GM19328 (cell line): ENCODE data around the gene SEPTIN5.

Experiments used
- ATAC-seq: cut with Tn5 transposase; IDR thresholded peaks from one replicate; pipeline ENCODE4 v1.9.1; 2021; ENCODE audit warnings: mild to moderate bottlenecking, moderate library complexity; ENCODE audit not compliant: unreplicated experiment

The SEPTIN5 gene

DNA sequence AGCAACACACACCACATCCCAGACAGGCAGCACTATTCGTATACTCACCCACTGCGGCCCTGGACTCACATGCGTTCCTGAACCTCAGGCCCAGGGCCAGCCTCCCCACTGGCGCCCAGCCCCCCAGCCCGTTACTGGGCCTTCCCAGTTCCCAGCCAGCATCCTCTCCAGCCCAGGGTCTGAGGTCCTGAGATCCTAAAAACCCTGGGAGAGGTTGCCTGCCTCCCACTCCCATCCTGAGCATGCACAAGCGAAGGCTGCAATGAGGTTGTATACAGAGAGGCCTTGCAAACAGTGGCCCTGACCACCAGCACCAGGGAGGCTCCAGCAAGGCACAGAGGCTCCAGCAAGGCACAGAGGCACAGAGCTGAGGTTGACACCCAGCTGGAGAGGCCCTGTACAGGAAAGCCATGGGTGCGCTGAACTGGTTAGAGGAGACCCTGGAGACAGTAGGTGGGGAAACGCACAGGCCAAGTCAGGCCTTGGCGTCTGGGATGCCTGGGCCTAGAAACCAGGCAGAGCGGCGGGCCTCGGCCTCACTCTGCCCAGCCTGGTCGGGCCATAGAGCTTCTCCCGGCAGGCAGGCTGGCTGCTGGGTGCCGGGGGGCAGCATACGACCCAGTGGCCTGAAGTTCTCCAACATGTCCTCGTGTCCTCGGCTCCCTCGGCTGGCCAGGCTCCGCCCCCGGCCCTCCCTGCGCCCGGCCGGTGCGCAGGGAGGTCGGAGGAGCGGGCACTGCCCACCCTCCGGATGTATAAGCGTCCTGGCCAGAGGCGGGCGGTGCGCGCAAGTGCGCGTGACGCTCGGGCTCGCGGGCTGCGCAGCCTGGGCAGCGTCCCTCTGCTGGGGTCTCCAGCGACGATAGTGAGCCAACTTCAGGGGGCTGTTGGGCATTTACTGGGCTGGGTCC, 43.9 kb downstream of the SEPTIN5 start:
- no peak for ATAC-seq

DNA sequence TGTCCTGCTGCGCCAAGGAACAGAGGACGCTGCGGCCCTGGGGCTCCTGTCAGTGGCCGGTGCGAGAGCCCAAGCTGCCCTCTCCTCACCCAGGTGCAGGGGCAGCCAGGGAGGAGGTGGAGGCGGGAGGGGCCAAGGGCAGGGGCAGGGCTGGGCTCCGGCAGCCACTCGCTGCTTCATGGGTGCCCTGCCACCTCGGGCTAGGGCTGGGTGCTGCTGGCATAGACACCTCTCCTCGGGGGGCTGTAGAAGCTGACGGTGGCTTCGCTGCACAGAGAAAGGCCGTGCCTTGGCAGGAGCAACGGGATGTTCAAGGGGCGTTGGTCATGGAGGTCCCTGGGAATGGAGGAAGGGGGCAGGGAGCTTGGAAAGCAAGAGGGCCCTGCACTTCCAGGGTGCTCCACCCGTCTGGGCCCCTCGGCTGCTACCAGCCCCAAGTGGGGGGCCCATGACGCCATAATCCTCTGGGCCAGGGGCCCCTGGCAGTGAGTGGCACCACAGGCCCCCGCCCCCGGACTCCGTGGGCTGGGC, 44.7 kb downstream of the SEPTIN5 start:
- no peak for ATAC-seq

- no peak for ATAC-seq
Measured at GRCh38 chr22:19759427-19760057, 45.2 kb downstream of the SEPTIN5 start.

DNA sequence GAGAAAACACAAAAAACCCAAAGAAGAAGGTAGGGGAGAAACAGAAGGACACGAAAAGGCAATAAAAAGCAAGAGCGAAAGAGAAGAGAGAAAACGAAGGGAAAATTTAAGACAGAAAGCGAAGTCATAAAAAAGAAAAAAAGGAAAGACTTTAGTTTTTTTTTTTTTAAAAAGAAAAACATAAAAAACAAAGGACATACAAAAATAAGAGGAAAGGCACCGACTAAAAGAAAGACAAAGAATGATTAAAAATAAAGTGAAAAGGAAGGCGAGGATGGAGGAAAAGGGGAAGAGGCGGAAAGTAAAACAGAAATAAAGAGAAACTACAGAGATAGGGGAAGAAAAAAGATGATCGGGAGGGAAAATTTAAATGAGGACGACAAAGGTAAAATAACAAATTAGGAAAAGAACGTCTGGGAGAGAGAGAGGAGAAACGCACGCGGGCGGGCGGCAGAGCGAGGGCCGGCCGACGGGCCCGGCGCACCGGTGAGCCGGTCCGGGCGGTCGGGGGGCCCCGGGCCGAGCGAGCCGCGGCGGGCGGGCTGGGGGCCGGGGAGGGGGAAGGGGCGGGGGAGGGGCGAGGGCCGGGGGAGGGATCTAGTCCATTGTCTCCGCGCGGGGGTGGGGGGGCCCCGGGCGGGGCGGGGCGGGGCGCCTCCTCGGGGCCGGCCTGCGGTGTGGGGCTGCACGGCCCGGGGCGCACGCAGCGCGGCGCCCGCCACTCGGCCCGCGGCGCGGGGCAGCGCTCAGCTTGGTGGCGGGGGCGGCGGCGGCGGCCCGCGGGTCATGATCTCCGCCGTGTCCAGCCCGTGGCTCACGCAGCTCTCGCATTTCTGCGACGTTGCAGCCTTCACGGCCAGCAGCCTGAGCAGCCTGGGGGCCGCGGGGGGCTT, 46.0 kb downstream of the SEPTIN5 start, which contains the start of gene TBX1:
Gene TBX1, plus strand, starts transcription at position 721 of the 893 bp plus-strand sequence. Its CDS starts 66 bp downstream, at position 787.
- ATAC-seq: no peak

DNA sequence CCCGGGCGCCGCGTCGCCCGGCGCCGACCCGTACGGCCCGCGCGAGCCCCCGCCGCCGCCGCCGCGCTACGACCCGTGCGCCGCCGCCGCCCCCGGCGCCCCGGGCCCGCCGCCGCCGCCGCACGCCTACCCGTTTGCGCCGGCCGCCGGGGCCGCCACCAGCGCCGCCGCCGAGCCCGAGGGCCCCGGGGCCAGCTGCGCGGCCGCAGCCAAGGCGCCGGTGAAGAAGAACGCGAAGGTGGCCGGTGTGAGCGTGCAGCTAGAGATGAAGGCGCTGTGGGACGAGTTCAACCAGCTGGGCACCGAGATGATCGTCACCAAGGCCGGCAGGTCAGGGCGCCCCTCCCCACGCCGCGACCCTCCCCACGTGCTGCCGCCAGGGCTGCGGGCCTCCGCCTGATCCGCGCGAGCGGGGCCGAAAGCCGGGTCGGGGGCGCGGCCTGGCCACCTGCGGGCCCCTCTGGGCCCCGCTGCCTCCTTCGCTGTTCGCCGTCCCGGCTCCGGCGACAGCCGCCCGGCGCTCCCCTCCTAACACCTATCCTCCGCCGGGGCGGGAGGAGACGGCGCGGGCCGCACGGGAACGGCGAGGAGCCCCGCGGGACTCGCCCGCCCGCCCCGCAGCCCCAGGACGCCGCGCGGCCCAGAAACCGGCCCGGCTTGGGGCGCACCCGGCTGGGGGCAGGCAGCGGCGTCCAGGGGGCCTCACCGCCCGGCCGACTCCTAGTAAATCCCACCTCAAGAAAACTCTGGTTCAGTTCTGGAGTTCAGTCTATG, 46.8 kb downstream of the SEPTIN5 start:
- ATAC-seq: no peak

DNA sequence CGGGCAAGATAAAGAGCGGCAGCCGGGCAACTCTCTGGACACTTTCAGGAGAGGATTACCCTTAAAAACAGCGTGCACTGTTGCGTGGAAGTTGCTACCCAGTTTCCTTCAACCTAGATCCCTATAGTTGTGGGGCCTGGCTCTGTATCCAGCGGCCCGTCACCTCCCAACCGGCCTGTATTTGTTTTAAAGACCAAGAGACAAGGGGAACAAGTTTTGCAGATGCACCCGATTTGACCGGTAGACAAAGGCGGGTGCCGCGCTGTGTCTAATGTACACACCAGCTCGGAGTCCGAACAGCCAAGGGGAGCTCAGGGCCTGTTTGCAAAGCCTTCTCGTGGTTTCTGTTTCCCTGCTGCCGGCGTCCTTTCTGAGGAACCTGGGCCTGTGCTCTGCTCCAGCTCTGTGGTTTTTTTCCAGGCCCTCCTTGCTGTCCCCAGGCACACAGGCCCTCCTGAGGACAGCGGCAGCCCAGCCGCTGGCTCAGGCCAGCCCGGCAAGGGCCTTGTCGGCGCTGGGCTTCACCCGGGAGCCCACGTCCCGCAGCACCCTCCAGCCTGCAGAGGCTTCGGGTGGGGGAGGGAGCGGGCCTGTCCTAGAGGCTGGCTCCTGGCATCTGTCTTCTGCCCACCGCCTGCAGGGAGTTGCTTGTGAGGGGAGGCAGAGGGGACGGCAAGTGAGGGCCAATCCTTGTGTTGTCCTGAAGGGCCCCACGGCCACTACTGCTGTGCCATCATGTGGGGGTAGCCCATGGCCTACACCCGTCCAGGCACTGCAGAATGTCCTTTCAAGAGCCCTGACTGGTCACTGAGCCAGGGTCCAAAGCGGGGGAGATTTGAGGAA, 47.6 kb downstream of the SEPTIN5 start:
- ATAC-seq: no peak

- ATAC-seq: no peak
Measured at GRCh38 chr22:19762568-19763457, 48.5 kb downstream of the SEPTIN5 start.

- ATAC-seq: no peak
Measured at GRCh38 chr22:19763458-19764298, 49.4 kb downstream of the SEPTIN5 start.

DNA sequence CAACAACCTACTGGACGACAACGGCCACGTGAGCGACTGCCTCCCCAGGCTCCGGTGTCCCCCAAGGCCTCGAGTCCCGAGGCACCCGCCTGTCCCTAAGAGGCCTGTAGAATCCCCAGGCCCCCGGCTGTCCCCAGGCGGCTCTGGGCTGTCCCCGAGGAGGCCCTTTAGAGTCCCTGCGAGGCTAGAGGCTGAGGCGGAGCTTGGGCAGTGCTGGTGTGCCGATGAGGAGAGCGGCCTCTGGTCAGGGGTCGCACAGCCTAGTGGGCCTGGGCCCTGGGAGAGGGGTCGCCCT, 49.9 kb downstream of the SEPTIN5 start:
- ATAC-seq: no peak

- ATAC-seq: no peak
Measured at GRCh38 chr22:19764636-19765476, 50.6 kb downstream of the SEPTIN5 start.

DNA sequence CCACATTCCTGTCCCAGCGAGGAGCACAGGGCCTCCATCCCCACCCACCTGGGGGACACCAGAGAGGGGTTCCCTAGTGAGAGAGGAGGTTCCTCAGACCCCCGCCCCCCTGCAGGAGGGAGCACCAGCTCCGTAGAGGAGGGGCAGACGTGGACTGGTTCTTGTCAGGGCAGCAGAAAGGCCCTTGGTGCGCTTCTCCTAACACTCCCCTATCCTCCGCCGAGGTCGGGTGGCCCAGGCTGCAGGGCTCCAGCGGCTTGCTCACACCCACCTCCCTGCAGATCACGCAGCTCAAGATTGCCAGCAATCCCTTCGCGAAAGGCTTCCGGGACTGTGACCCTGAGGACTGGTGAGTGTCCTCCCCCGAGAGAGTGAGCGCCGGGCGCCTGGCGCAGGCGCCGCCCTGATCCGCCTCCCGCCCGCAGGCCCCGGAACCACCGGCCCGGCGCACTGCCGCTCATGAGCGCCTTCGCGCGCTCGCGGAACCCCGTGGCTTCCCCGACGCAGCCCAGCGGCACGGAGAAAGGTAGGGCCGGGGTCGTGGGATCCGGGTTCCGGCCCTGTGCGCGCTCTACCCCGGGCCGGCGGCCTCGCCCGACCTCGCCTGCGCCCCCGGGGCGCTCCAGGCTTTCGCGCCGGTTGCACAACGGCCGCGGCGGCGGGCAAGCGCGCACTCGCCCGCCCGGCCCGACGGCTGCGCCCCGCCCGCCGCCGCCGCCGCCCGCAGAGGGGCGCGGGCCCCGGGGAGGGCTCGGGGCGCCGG, 51.4 kb downstream of the SEPTIN5 start:
- ATAC-seq: no peak

DNA sequence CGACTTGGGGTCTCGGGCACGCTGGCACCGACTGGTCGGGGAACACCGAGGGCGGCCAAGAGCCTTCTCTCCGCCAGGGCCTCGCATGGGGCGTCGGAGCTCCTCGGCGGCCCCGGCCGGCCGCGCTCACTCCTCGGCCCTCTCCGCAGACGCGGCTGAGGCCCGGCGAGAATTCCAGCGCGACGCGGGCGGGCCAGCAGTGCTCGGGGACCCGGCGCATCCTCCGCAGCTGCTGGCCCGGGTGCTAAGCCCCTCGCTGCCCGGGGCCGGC, 51.9 kb downstream of the SEPTIN5 start:
- ATAC-seq: no peak

GRCh38 chr22:19766511-19767426, 52.5 kb downstream of the SEPTIN5 start:
- ATAC-seq: no peak

- ATAC-seq: no peak
Measured at GRCh38 chr22:19767427-19768341, 53.4 kb downstream of the SEPTIN5 start.
